Measurements from ENCODE around the gene PTPRG.

GRCh38 chr3:61665987-61666386 is 104.6 kb downstream of the PTPRG start:
- TF ChIP-seq MAX (IDR thresholded peaks at IDR 0.05) (no peak), CTCF (IDR thresholded peaks at IDR 0.05; ENCODE audit: low read depth, low read length, missing input control) (no peak), FOXA1 (IDR thresholded peaks at IDR 0.05) (no peak), EGR1 (IDR thresholded peaks at IDR 0.05; ENCODE audit: low read depth in 2 of 2) (no peak), ZBTB33 (IDR thresholded peaks at IDR 0.05) (no peak), SP1 (IDR thresholded peaks at IDR 0.05) (no peak), GABPA (IDR thresholded peaks at IDR 0.05 in 1 of 2, conservative IDR thresholded peaks at IDR 0.05 in 1 of 2) (no peak), RXRA (IDR thresholded peaks at IDR 0.05) (no peak), TAF1 (conservative IDR thresholded peaks at IDR 0.05) (no peak), RAD21 (IDR thresholded peaks at IDR 0.05) (no peak)
- TF ChIP-seq, protein P1, sequence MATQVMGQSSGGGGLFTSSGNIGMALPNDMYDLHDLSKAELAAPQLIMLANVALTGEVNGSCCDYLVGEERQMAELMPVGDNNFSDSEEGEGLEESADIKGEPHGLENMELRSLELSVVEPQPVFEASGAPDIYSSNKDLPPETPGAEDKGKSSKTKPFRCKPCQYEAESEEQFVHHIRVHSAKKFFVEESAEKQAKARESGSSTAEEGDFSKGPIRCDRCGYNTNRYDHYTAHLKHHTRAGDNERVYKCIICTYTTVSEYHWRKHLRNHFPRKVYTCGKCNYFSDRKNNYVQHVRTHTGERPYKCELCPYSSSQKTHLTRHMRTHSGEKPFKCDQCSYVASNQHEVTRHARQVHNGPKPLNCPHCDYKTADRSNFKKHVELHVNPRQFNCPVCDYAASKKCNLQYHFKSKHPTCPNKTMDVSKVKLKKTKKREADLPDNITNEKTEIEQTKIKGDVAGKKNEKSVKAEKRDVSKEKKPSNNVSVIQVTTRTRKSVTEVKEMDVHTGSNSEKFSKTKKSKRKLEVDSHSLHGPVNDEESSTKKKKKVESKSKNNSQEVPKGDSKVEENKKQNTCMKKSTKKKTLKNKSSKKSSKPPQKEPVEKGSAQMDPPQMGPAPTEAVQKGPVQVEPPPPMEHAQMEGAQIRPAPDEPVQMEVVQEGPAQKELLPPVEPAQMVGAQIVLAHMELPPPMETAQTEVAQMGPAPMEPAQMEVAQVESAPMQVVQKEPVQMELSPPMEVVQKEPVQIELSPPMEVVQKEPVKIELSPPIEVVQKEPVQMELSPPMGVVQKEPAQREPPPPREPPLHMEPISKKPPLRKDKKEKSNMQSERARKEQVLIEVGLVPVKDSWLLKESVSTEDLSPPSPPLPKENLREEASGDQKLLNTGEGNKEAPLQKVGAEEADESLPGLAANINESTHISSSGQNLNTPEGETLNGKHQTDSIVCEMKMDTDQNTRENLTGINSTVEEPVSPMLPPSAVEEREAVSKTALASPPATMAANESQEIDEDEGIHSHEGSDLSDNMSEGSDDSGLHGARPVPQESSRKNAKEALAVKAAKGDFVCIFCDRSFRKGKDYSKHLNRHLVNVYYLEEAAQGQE (IDR thresholded peaks at IDR 0.05), result no peak
- TF ChIP-seq, protein P2, sequence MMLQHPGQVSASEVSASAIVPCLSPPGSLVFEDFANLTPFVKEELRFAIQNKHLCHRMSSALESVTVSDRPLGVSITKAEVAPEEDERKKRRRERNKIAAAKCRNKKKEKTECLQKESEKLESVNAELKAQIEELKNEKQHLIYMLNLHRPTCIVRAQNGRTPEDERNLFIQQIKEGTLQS (IDR thresholded peaks at IDR 0.05), result no peak

All from liver (tissue), 3 donors.